ENCODE data around the gene PAX5. TPM values are rescaled to one million over a fixed set of nuclear protein-coding genes. Genes with fewer than 3 reads are reported as not detected.

Gene PAX5
- total RNA-seq, 1 experiment from 2014 or later = 6.6 TPM

- no peak for TF ChIP-seq ESRRA (CRISPR knock-in tag; IDR thresholded peaks at IDR 0.05; ENCODE audit: borderline replicate concordance)
- TF ChIP-seq NR3C1 (CRISPR knock-in tag; conservative IDR thresholded peaks at IDR 0.05; ENCODE audit: low read depth) = no peak
Measured at GRCh38 chr9:36896296-36896695, 137.8 kb downstream of the PAX5 start (continued).

GRCh38 chr9:36895744-36896260 lies 138.3 kb downstream of the PAX5 start:
- H3K9me3 Mint-ChIP-seq = no peaks in the 10 kb centered on the region
- H3K36me3 Mint-ChIP-seq = no peaks in the 10 kb centered on the region
- ATAC-seq (peak; percentile 39; the same call in 1 of the 2 replicates), DNase-seq (ENCODE audit: low spot score) (no peak)
- no peak overlapping the region for H3K4me3 Mint-ChIP-seq
- no peak overlapping the region for H3K27ac Mint-ChIP-seq
- H3K27me3 Mint-ChIP-seq (ENCODE audit: low read depth) = peaks cover 4% of the 10 kb centered on the region; the same call in 1 of the 2 replicates
- ChIA-PET POLR2A (no interaction called here), CTCF (interaction anchor here (0.7 to 1.4 kb wide), 5 partner anchors 8 to 93 kb away, joined by 3 to 11 read pairs (median 3); no protein-coding TSS in a partner anchor)
- peaks cover 18% of the 10 kb centered on the region for H3K4me1 Mint-ChIP-seq
- no peak for TF ChIP-seq ZNF423 (CRISPR knock-in tag; IDR thresholded peaks at IDR 0.05)
- TF ChIP-seq PRDM15 (CRISPR knock-in tag; IDR thresholded peaks at IDR 0.05) = no peak
- no peak for TF ChIP-seq RORB (CRISPR knock-in tag; IDR thresholded peaks at IDR 0.05)
- TF ChIP-seq FOXP1 (CRISPR knock-in tag; IDR thresholded peaks at IDR 0.05; ENCODE audit: borderline replicate concordance) = no peak
- no peak for TF ChIP-seq EMX1 (CRISPR knock-in tag; IDR thresholded peaks at IDR 0.05)
- no peak for TF ChIP-seq CREB1 (CRISPR knock-in tag; IDR thresholded peaks at IDR 0.05)

GRCh38 chr9:36894695-36895310 lies 139.3 kb downstream of the PAX5 start:
- Mint-ChIP-seq H3K9me3 (no peaks in the 10 kb centered on the region), H3K27me3 (ENCODE audit: low read depth) (peaks cover 4% of the 10 kb centered on the region; the same call in 1 of the 2 replicates), H3K4me3 (no peak overlapping the region), H3K4me1 (peaks cover 18% of the 10 kb centered on the region), H3K27ac (no peak overlapping the region), H3K36me3 (no peaks in the 10 kb centered on the region)
- ATAC-seq (no peak), DNase-seq (ENCODE audit: low spot score) (no peak)
- POLR2A ChIA-PET = no interaction called here
- TF ChIP-seq RELA (CRISPR knock-in tag; IDR thresholded peaks at IDR 0.05; ENCODE audit: borderline replicate concordance) (no peak), E2F4 (CRISPR knock-in tag; IDR thresholded peaks at IDR 0.05; ENCODE audit: borderline replicate concordance, low read depth) (no peak), ZMAT4 (CRISPR knock-in tag; IDR thresholded peaks at IDR 0.05) (no peak), SMAD4 (CRISPR knock-in tag; IDR thresholded peaks at IDR 0.05) (no peak), GABPB1 (CRISPR knock-in tag; IDR thresholded peaks at IDR 0.05) (no peak), MAX (CRISPR knock-in tag; IDR thresholded peaks at IDR 0.05) (no peak)
- CTCF ChIA-PET = interaction anchor here (1.0 kb wide), 1 partner anchor 10 kb away, joined by 4 read pairs; no protein-coding TSS in a partner anchor

GRCh38 chr9:36893911-36894310 lies 140.2 kb downstream of the PAX5 start:
- DNase-seq (ENCODE audit: low spot score) (no peak), ATAC-seq (no peak)
- H3K27me3 Mint-ChIP-seq (ENCODE audit: low read depth) = 0 out of 2 replicates have a peak, but pooled peaks cover under 1% of the 10 kb centered on the region
- H3K4me3 Mint-ChIP-seq = no peak overlapping the region
- H3K9me3 Mint-ChIP-seq = no peaks in the 10 kb centered on the region
- TF ChIP-seq ATF2 (CRISPR knock-in tag; IDR thresholded peaks at IDR 0.05; ENCODE audit: borderline replicate concordance, low read depth) (no peak), MXD4 (CRISPR knock-in tag; IDR thresholded peaks at IDR 0.05; ENCODE audit: borderline replicate concordance) (no peak)
- H3K4me1 Mint-ChIP-seq = peaks cover 18% of the 10 kb centered on the region
- ChIA-PET CTCF (no interaction called here), POLR2A (no interaction called here)
- no peaks in the 10 kb centered on the region for H3K36me3 Mint-ChIP-seq
- H3K27ac Mint-ChIP-seq = no peak overlapping the region

Measured in WTC11 (cell line).